ENCODE data around the gene SENP1. TPM values are rescaled to one million over a fixed set of nuclear protein-coding genes. Genes with fewer than 3 reads are reported as not detected.

The SENP1 gene
- total RNA-seq, 6 donors from 2014 or later = 6.3 to 27.3 (median 13.5) TPM

- Histone ChIP-seq H3K36me3 (peaks cover 4 to 62% (median 38%) of the 10 kb centered on the region in 4 donors), H3K4me3 (no peak overlapping the region), H3K27ac (no peak overlapping the region), H3K4me1 (no peaks in the 10 kb centered on the region), H3K9me3 (no peaks in the 10 kb centered on the region), H3K27me3 (no peaks in the 10 kb centered on the region)
- 94 to 96% methylated on average over 3 of the region's 3 CpGs for WGBS, 2 donors
- no peak for DNase-seq
- TF ChIP-seq EP300 (IDR thresholded peaks at IDR 0.05) = no peak
- no peak for TF ChIP-seq POLR2A (IDR thresholded peaks at IDR 0.05)
- TF ChIP-seq POLR2AphosphoS5 (IDR thresholded peaks at IDR 0.05) = no peak
- no peak for TF ChIP-seq CTCF (IDR thresholded peaks at IDR 0.05)
- ATAC-seq (ENCODE audit: low FRiP score in 2 of 2) = no peak
Measured at GRCh38 chr12:48072266-48072665, 33.6 kb downstream of the SENP1 start.

GRCh38 chr12:48071808-48072207 is 34.1 kb downstream of the SENP1 start:
- WGBS, 2 donors = 94 to 100% methylated on average over 2 of the region's 2 CpGs
- peaks cover 4 to 66% (median 38%) of the 10 kb centered on the region in 4 donors for H3K36me3 ChIP-seq
- no peaks in the 10 kb centered on the region for H3K27me3 ChIP-seq
- no peaks in the 10 kb centered on the region for H3K4me1 ChIP-seq
- H3K27ac ChIP-seq = no peak overlapping the region
- no peaks in the 10 kb centered on the region for H3K9me3 ChIP-seq
- no peak for TF ChIP-seq POLR2AphosphoS5 (IDR thresholded peaks at IDR 0.05)
- TF ChIP-seq EP300 (IDR thresholded peaks at IDR 0.05) = no peak
- no peak for TF ChIP-seq POLR2A (IDR thresholded peaks at IDR 0.05)
- TF ChIP-seq CTCF (IDR thresholded peaks at IDR 0.05) = no peak
- H3K4me3 ChIP-seq = no peak overlapping the region
- ATAC-seq (ENCODE audit: low FRiP score in 2 of 2) = no peak
- no peak for DNase-seq

- Histone ChIP-seq H3K9me3 (no peaks in the 10 kb centered on the region), H3K36me3 (peaks cover 6 to 77% (median 38%) of the 10 kb centered on the region in 4 donors), H3K27ac (no peak overlapping the region), H3K4me1 (no peaks in the 10 kb centered on the region), H3K4me3 (no peak overlapping the region), H3K27me3 (no peaks in the 10 kb centered on the region)
- DNase-seq = no peak
- no peak for ATAC-seq (ENCODE audit: low FRiP score in 2 of 2)
- no peak for TF ChIP-seq POLR2AphosphoS5 (IDR thresholded peaks at IDR 0.05)
- TF ChIP-seq EP300 (IDR thresholded peaks at IDR 0.05) = no peak
- no peak for TF ChIP-seq POLR2A (IDR thresholded peaks at IDR 0.05)
- TF ChIP-seq CTCF (IDR thresholded peaks at IDR 0.05) = no peak
- WGBS, 2 donors = 96 to 98% methylated on average over 4 of the region's 4 CpGs
Measured at GRCh38 chr12:48070731-48071130, 35.1 kb downstream of the SENP1 start.

GRCh38 chr12:48070033-48070432 is 35.8 kb downstream of the SENP1 start:
- H3K36me3 ChIP-seq = peaks cover 7 to 84% (median 39%) of the 10 kb centered on the region in 4 donors
- H3K27ac ChIP-seq = no peak overlapping the region

More at GRCh38 chr12:48070033-48070432, 35.8 kb downstream of the SENP1 start:
- ATAC-seq (ENCODE audit: low FRiP score in 2 of 2) = no peak
- 92 to 100% methylated on average over 1 of the region's 1 CpG for WGBS, 2 donors
- H3K4me1 ChIP-seq = no peaks in the 10 kb centered on the region
- no peaks in the 10 kb centered on the region for H3K27me3 ChIP-seq
- no peaks in the 10 kb centered on the region for H3K9me3 ChIP-seq
- DNase-seq = no peak
- TF ChIP-seq POLR2AphosphoS5 (IDR thresholded peaks at IDR 0.05) = no peak
- TF ChIP-seq EP300 (IDR thresholded peaks at IDR 0.05) = no peak
- TF ChIP-seq POLR2A (IDR thresholded peaks at IDR 0.05) = no peak
- TF ChIP-seq CTCF (IDR thresholded peaks at IDR 0.05) = no peak
- no peak overlapping the region for H3K4me3 ChIP-seq
